GM21717 (cell line): Measurements from ENCODE around the gene CRIP2.
A peak's percentile ranks its signal among the peaks of the same experiment; 100 is the strongest.

ENCODE experiments used
- ATAC-seq: cut with Tn5 transposase; IDR thresholded peaks from one replicate; pipeline ENCODE4 v1.9.1; 2021; ENCODE audit warnings: mild to moderate bottlenecking, moderate library complexity; ENCODE audit not compliant: unreplicated experiment

The CRIP2 gene

DNA sequence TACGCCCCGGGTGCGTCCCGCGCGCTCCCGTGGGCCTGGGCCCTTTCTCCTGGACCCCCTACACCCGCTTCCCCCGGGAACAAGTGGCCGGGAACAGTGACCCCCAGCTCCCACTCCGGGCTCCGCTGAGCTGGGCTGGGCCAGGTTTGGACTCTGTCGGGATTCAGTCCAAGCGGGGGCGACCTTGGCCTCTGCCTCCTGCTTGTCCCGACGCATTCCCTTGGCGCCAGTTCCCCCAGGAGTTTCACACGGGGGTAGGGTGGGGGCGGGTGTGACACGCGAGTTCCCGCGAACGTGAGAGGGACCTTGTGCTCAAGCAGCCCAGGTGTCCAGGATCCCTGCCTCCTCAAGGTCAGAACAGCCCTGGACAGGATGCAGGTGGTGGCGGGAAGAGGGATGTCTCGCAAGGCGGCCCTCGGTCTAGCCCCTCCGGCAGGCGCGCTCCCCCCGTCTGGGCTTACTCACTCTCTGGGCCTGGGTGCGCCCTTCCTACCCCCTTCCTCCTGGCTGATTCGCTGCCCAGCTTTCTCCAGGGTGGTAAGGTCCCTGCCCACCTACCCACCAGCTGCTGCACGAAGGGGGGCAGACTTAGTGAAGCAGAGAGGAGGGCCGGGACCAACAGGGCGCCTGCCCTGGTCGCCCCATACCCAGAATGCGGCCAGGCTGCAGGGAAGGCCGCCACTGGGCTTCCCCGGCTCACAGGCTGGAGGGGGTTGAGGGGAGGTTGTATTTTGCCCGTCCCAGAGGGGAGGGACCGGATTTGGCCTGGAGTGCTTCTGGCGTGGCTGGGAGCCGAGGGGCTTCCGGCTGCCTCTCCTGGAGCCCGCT, 862 bp downstream of the CRIP2 start:
- no peak for ATAC-seq

DNA sequence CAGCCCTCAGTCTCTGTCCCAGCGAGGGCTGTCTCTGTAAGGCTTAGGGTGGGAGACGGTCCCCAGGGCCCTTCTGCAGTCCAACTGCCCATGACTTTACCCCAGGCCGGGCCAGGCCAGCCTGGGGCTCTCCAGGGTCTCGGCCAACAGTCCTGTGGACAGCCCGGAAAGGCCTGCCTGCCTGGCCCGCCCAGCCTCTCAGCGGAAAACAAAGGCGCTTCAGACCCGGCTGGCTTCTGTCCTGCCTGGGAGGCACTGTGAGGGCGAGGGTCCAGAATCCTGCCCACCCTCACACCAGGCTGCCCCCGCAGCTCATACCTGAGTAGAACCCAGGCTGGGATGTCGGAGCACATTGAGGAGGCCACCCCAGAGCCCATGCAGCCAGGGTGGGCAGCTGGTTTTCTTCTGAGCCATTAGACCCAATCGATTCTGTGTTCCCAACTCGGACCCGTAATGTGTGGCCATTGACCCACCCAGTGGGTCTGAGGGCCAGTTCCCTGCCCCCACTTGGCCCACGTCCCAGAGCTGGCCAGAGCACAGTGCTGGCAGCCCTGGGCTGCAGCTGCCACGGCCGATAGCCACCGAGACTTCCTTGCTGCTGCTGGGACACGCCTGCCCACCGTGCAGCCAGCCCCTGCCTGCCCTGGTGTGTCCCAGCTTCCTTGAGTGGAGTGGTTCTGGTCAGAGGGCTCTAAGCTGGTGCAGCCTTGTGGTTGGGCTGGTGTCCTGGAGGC, 1.6 kb downstream of the CRIP2 start:
- no peak for ATAC-seq

- ATAC-seq: no peak
Observed at GRCh38 chr14:105476831-105477659, 2.4 kb downstream of the CRIP2 start.

GRCh38 chr14:105477660-105478397, 3.2 kb downstream of the CRIP2 start:
- no peak for ATAC-seq

GRCh38 chr14:105478398-105479251, 4.0 kb downstream of the CRIP2 start:
- ATAC-seq: no peak

DNA sequence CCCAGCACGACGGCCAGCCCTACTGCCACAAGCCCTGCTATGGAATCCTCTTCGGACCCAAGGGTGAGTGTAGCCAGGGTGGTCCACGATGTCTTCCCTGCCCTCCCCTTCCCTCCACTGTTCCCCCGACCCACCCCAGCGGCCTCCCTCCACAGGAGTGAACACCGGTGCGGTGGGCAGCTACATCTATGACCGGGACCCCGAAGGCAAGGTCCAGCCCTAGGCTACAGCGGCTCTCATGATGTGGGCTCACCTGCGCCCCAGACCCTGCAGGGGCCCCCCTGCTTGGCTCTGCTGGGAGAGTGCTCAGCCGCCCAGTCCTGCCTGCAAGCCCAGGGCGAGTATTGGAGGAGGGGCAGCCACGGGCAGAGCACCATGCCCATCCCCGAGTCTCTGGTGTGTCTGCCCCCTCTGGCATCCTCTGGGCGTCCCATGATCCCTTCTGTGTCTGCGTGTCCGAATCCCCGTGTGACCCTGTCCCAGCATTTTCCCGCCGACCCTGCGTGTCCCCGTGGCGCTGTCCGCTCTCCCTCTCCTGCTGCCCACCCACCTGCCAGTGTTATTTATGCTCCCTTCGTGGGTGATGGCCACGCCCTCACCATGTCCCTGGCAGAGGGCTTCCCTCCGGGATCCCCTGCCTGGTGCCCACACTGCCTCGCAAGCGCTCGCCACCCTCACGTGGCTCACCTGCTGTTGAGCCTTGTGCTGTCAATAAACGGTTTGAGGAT, 5.0 kb downstream of the CRIP2 start:
- no peak for ATAC-seq

DNA sequence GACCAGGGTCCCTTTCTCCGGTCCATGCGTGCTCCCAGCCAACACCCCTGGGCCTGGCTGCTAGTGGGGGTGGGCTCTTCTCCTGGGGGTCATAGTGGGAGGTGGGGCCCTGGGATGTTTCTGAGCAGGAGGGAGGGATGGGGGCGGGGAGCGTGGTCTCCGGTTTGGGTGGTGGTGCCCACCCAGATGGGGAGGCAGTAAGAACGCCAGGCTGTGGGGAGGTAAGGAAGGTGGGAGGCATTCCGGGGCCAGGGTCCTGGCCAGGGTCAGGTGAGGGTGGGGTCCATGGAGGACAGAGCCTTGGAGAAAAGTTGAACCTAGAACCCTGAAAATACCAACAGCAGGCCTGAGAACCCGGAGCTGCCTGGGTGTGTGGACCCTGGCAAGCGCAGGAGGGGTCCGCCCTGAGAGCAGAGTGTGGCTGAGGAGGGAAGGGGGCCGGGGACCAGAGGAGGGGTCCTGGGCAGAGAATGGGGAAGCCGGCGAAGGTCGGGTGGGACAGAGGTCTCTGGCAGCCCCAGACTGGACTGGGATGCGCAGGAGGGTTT, 5.7 kb downstream of the CRIP2 start:
- no peak for ATAC-seq

GRCh38 chr14:105480807-105481801, 6.5 kb downstream of the CRIP2 start:
- ATAC-seq: peak; percentile 33

DNA sequence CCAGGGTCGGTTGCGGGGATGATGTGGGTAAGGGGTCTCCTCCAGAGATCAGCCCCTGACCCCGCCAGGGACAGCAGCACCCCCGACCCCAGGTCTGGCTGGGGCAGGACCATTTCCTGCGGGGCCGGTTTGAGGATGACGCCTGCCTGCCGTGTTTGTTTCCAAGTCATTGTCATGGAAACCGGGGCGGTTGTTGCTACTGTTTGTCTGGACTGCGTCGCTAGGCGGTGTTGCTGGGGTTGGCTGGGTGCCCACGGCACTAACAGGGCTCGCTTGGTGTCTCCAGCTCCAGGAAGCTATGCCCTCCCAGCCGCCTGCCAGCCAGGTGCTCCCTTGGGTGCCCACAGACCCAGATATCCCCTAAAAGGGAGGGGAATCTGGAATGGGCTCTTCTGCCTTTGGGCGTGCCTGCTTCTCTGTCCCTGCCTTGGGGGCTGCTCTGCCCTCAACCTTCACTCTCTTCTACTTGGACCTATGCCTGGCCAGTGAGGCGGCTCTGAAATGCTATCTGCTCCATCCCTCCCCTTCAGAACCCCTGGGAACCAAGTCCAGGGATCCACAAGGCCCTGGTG, 7.4 kb downstream of the CRIP2 start:
- ATAC-seq: peak; percentile 27

GRCh38 chr14:105482486-105483110, 8.0 kb downstream of the CRIP2 start:
- ATAC-seq: no peak

DNA sequence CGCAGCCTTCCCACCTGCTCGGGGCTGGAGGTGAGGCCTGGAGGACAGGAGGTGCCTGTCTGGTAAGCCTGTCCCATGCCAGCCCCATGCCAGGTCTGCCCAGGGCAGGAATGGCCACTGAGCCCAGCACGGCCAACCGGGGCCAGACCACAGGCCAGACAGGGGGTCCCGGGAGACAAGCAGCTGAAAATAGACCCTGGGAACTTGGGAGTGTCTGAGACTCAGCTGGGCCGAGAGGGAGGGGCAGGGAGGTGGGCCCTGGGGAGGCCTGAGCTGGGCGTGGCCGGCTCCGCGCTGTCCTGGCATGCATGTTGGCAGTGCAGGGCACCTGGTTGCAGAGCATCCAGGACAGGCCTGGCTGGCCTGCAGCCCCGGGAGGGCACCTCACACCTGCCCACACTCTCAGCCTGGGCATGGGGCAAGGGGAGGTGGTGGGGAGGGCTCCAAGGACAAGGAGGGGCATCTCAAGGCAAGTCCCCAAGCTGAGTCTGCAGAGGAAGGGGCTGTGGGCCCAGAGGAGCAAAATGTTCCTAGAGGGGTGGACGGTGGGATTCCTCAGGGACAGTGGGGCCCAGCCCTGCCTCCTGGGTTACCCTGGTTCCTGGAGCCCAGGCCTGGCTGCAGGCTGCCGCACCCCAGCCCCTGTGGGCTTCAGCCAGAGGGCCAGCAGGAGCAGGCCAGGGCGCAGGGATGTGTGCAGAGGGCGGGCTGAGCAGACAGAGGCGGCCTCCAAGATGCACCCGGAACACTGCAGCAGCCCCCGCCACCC, 8.9 kb downstream of the CRIP2 start:
- no peak for ATAC-seq

GRCh38 chr14:105484069-105484996, 9.7 kb downstream of the CRIP2 start:
- ATAC-seq: no peak

- no peak for ATAC-seq
Observed at GRCh38 chr14:105484997-105485393, 10.4 kb downstream of the CRIP2 start.

DNA sequence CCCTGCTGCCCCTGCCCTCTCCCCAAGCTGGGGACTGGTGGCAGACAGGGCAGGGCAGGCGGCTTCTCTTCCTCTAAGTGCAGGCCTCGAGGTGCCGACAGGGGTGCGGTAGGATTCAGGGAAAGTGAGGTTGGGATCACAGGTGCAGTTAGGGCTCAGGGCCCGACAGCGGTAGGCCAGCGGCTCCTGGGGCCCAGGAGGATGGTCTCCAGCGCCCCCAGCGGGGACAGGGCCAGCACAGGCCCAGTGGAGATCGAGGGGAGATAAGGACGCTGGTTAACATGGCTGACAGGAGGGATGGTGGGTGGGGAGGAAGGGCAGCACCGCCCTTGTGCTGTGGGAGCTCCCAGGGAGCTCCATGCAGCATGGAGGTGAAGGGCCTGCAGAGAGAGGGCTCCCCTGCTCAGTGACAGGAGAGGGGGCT, 11.1 kb downstream of the CRIP2 start:
- no peak for ATAC-seq
